ENCODE results near the gene IMMP2L.

IMMP2L gene

DNA sequence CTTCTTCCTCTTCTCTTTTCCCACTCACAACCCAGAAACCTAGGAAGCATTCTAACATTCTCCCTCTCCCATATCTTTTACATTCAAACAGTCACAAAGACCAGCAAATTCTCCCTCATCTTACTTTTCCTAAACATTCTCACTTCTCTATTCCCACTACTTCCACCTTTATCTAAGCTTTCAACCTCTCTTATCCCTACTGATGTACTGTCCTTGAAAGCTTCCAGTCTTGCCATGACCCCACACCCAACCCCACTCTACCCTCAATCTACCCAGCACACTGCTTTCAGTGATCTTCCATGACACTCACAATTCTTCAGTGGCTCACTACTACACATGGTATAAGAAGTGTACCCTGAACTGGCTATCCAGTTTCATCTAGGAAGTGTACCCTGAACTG, 5.3 kb downstream of the IMMP2L start:
- no peak for DNase-seq (ENCODE audit: low spot score)

DNA sequence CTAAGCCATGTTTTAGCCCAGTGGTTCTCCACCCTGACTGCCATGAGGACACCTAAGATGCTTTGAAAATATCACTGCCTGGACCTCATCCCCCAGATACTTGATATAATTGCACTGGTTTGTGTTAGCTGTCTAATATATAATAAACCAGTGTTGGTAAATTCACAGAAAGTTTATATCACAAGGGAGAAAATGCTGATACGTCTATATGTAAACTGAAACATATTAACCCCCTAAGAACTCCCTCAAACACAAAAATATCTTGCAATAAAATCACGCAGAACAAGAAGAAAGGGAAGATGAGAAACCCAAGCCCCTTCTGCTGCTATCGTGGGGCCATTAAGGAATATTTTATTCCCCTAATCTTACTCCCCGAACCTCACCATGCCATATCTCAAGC, 8.2 kb downstream of the IMMP2L start:
- no peak for DNase-seq (ENCODE audit: low spot score)

DNA sequence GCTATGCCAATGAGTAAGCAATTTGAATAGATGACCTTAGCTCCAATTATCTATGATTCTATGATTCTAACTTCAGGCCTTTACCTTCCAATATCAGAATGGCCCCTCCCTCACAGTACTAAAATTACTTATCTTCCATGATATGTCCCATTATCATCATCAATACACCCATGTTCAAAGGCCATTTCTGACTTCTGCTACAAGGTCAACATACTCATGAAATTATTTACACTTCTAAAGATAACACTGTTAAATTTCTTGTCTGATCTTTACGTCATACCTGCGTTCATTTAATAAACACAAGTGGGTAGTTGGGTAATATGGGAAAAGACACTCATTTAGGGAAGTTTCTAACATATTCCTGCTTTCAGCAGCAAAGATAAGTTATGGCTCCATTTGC, 21.2 kb downstream of the IMMP2L start:
- DNase-seq (ENCODE audit: low spot score): no peak

DNA sequence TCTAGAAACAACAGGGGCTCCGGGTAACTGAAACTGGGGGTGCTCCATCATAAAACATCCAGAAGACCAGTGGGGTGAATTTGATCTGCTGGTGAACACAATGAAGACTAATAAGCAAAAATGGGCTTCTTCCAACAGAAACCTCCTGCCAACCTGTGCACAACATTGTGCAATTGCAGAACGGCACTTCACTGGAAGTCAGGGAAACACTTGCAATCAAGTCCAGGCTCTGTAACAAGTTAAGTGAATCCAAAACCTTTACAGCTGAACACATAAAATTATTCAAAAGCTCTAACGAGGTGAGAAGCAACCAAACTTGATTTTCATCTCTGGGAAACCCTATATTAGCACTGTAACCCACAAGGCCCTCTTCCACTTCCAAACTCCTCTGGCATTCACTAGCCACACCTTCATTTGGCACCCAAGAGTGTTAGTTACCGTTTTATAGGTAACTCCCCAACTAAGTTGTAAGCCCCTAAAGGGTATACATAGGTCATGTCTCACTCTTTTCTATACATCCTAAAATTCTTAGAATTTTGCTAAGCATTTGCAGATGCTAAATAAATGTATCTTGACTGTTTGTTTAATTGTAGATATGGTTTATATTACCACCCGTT, 22.0 kb downstream of the IMMP2L start:
- DNase-seq (ENCODE audit: low spot score): no peak

DNA sequence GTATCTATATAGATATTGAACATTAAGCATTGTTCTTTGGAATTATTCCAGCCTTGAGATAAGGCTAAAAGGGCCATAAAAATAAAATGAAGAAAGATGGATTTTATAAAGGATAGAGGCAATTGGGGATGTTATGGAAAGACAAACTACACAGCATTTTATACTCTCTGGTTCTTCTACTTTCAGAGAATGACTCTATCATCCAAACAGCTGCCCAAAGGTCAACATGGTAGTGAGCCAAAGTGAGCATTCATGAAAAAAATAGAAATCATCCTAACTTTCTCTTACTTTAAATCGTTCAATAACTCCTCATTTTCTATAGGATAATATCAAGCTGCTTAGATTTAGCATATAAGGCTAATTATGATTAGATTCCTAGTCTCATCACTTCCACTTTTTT, 25.2 kb downstream of the IMMP2L start:
- DNase-seq (ENCODE audit: low spot score): no peak

DNA sequence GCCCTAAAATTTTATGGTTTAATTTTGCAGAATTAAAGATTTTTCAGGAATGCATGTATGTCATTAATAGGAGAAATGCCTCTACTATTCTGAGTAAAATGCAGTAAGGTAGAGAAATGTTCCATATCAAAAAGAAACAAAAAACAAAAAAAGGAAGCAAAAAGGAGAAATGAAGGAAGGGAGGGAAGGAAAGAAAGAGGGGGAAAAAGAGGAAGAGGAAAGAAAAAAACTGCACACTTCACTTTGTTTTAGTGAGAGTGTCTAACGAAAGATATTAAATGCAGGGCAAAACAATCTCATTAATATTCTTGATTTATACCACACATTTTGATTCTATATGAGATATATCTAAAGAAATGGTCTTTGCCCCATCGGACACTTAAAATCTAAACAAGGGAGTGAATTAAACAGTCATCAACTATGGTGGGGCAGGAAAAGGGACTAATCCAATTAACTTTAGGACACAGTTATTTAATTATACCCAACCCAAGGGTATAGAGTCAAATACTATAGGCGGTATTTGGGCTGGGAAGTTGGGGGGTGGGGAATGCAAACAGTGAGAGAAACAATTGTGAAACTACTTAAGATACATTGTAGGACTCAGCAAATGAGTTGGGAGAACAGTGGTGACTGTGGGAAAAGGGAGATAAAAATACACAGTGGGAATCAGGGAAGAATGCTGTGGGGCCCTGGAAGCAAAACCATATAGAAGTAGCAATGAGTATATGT, 27.0 kb downstream of the IMMP2L start:
- no peak for DNase-seq (ENCODE audit: low spot score)

DNA sequence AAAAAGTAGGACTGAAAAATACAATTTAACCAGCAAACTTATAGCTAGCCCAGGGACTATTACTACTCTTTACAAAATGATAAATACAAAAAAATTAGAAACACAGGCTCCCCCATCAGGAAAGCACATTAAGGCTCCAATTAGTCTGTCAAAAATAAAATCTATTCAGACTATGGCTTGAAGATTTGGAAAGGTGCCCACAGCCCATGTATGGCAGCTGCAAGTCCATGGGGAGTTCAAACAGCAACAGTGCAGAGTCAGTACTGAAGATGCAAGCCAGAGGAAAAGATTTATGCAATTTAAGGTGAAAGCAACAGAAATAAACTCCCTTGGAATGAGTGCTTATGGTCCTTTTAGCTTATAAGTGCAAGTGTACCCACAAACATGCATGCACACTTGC, 29.7 kb downstream of the IMMP2L start:
- DNase-seq (ENCODE audit: low spot score): no peak

DNA sequence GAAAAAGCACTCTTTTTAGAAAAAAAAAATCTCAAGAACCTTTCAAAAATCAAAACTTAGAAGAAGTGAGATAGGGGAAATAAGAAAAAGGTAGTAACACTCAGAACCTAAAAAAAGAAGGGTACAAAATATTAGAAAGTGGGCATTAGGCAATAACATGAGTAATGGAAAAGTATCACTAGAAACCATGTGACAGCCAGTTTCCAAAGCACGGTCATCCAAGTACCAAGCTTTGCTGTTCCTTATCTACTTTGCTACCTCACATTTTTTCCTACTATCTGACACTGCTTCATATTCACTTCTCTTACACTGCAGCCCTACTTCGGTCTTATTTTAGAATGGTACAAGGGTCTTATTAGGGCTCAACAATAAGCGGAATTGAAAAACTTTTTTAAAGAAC, 30.3 kb downstream of the IMMP2L start:
- DNase-seq (ENCODE audit: low spot score): no peak

DNA sequence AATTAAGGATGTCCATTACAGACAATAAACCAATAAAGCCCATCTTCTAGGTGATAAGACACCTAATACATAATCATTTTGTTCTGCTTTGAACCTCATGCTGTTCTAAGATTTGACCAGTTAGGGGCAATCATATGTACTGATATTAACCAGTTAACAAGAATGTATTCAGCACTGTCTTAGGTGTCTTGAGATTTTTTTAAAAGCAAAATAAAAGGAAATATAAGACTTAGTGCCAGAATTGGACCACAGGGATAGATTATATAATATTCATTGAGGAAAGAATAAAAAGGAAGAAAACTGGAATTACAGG, 32.0 kb downstream of the IMMP2L start:
- DNase-seq (ENCODE audit: low spot score): no peak

DNA sequence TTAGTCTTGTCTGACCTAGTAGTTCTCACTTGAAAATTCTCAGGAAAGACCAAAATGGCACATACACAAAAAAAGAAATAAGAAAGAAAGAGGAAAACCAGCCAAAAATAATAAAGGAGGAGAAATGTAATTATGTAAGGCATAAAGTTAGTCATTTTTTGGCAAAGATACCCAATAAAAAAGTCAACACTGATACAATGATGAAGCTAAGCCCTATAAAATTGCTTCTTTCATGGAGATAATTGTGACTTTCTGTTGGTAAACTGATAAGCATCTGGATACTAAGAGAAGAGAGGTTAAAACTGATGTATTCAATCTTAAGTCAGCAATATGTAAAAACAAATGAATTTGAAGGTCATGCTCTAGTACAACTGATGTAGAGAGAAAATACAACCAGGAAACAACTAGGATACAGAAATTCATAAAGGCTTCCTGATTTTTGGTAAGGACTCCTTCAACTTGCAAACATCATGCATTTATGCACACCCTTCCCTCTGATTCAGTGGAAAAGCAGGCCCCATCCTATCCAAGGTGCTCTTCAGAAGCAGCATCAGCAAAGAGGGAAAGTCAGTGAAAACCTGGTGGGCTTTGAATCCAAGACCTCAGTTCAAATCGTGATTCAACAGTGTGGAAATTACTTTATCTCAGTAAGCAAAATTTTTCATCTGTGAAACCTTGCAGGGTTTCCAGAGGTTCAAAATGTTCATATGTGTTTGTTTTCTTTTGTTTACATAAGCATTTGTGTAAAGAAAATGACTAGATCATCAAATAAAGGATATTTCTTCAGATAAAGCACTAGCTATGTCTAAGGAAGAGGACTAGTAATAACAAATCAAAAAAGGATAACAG, 32.6 kb downstream of the IMMP2L start:
- no peak for DNase-seq (ENCODE audit: low spot score)

DNA sequence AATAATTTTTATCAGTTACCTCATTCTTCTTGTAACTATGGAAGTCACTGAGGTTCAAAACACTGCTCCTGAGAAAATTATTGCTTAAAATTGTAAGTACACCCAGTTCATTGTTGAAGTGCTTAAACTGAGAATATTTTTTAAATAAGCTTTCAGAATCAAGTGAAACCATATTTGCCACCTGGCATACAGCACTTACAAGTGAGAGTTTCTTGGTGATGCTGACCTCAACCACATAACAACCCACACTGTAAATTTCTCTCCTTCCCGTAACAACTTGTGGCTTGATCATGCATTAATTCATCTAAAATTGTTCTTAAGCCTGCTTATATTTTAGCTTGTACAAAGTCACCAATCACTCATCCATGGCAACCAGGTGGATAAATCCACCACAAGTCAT, 34.0 kb downstream of the IMMP2L start:
- no peak for DNase-seq (ENCODE audit: low spot score)

DNA sequence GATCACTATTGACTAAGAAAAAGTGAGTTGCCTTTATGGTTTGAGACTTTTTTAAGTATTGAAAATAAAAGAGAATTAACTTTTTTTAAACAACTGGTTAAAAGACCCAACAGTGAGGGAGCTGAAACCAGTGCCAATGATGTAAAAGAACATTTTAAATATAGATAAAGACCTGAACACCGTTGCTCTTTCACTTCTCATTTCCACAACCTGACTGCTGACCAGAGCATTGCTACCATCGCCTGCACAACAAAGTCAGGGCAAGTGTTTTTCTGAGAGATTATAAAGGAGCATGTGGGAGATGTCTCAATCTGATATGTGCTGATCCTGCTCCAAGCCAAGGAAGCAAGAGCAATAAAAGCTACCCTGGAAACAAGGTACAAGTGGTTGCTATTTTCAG, 34.7 kb downstream of the IMMP2L start:
- DNase-seq (ENCODE audit: low spot score): no peak

DNA sequence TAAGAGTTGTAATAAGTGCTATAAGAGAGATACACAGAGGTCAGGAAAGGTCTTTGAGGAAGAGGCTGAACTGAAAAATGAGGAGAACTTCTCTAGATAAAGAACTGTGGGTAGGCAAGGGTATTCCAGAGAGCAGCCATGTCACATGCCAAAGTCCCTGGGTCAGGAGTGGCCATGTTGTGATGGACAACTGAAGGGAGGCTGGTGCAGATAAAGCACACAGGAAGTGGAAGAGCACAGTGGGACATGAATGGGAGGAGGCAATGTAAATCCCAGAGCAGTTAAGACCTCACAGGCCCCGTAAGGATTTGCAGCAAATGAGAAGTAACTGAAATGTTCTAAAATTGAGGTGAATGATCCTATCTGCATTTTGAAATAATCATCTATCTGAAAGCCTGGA, 37.2 kb downstream of the IMMP2L start:
- no peak for DNase-seq (ENCODE audit: low spot score)

DNA sequence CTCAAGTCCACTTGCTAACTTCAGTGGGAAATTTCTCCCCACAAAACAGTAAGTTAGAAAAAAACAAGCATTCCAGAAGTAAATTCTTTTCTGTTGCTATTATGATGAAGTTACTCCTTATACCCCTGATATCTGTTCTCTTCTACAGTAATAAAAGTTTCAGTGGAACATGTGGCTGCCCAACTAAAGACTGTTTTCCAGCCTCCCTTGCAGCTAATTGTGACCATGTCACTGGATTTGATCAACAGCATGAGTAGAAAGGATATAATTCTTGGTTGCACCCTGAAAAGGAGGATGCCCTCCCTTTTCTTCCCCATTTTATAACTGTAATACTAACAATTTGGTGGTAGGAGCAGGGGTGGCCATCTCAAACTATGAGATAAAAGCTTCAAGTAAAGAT, 40.6 kb downstream of the IMMP2L start:
- no peak for DNase-seq (ENCODE audit: low spot score)

DNA sequence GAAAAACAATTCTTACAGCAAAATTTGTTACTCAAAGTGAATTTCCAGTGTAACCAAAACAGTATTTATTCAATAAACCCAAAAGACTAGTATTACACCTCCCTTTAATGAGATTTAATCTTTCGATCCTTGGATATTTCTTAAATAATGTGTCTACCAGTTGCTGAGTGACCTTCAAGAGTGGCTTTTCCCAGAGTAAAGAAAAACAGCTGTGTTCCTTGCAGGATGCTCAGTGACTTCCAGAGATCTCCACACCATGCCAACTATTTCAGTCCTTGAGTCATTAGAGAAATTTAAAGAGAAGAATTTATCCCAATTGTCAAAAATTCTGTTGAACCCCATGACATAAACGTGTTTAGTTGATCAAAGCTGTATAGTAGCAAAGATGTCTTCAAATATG, 44.0 kb downstream of the IMMP2L start:
- DNase-seq (ENCODE audit: low spot score): no peak

DNA sequence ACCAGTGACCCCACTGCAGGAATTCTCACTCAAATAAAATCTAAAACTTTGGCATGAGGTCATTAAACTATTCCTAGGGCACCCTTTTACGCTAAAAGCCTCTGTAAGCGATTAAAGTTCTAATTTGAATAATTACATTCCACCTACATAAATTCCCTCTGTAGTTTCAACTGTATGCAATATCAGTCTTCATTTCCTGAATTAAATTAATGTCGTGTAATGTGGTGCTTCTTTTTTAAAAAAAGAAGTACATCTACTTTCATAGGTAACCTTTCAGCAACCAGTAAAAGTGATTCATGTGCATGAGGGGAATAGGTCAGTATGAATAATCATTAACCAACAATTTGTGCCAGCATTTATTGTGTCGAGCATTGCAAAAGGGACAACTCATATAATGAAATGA, 44.7 kb downstream of the IMMP2L start:
- DNase-seq (ENCODE audit: low spot score): no peak

DNA sequence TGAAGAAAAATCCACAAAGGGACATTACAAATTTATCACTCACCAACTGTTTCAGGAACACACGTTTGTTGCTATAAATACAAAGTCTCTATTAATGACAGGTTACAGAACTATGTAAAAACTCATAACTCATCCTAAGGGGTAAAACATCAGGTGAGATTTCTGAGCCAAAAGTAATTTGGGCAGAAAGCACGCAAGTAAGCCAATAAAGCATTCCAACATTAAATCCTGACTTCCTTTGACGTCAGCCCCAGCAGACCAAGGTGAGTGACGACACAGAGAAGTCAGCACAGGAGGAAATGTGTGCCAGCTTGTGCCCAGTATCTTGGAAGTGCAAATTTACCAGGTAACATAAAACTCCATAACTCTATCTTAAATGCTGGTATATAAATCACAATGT, 45.7 kb downstream of the IMMP2L start:
- DNase-seq (ENCODE audit: low spot score): no peak

DNA sequence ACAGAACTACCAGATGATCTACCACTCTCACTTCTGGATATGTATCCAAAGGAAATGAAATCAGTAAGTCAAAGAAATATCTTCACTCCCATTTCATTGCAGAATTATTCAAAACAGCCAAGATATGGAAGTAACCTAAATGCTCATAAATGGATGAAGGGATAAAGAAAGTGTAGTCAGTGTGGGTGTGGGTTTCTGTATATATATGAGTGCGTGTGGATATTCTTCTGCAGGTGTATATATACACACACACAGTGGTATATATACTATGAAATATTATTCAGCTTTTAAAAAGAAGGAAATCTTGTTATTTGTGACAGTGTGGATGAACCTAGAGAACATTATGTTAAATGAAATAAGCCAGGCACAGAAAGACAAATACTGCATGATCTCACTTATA, 48.7 kb downstream of the IMMP2L start:
- DNase-seq (ENCODE audit: low spot score): no peak

DNA sequence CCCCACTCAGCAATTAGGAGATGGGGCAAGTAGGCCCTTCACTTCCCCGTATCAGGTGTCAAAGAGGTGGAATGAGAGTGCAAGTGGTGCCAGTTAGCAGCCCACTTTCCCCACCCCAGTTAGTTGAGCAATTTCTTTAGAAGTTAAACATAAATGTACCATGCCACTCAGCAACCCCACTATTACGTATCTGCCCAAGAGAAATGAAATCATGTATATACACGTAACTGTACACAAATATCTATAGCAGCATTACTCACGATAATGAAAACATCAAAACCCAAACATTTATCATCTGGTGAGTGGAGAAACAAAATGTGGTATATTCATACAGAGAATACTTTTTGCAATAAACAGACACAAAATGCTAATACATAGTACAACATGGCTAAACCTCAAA, 50.4 kb downstream of the IMMP2L start:
- DNase-seq (ENCODE audit: low spot score): no peak

DNA sequence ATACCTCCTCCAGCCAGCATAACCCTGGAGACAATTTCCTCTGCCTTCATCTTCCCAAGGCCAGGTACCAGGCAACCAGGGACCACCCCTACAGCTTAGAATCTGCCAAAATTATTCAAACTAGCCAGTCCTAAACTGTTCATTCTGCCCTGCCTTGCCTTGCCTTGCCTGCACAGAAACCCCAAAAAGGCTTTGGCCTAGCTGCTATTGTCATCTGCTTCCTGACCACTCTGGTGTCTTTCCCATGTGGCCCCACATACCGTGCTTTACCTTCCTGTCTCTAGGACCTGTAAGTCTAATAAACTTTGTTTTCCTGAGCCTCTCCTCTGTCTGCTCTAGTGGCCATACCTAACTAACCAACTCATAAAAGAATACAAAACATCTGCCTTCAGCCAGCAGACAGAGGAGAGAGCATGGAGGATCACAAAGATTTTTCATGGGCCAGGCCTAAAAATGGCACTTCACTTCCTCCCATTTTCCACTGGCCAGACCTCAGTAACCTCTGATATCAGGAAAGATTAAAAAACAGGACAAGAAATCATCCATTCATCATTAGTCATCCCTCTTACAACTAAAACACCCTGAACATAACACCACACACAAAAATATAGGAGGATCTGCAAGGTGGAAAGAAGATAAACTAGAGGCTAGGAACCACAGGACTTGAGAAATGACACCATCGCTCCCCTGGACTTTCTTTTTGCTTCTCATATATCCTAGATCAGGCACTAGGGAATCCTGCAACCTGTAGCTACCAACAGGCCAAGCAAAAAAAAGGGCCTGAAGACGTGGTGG, 51.5 kb downstream of the IMMP2L start:
- no peak for DNase-seq (ENCODE audit: low spot score)

DNA sequence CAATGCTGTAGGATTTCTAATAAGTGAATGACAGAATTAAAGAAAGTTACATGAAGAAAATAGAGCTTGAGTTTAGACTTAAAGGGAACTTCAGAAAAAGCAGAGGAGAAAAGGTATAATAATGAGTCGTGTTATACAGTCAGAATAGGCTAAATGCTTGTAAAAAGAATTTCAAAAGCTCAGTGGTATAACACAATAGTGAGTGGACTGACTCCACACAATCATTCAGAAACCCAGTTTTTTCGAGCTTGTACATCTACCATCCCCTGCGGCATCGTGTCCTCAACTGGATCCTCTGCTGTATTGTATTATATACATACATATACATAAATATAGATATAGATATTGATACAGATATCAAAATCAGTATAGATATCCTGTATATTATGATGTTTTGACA, 52.2 kb downstream of the IMMP2L start:
- DNase-seq (ENCODE audit: low spot score): no peak

DNA sequence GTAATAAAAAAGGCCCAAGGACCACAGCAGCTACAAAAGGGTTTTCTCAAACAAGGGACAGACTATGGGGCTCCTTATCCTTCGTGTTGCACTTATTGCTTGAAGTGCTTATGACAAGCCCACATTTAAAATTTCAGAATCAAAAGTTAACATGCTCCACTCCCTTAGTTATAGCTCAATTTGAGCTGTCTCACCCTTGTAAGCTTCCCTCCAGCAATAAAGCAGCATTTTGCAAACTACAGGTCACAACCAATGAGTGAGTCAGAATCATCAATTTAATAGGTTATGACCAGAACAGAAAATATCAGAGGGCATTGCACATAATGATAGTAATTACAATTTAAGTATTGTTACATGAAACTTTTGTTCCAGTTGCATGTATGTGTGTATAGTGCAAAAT, 53.0 kb downstream of the IMMP2L start:
- DNase-seq (ENCODE audit: low spot score): no peak

DNA sequence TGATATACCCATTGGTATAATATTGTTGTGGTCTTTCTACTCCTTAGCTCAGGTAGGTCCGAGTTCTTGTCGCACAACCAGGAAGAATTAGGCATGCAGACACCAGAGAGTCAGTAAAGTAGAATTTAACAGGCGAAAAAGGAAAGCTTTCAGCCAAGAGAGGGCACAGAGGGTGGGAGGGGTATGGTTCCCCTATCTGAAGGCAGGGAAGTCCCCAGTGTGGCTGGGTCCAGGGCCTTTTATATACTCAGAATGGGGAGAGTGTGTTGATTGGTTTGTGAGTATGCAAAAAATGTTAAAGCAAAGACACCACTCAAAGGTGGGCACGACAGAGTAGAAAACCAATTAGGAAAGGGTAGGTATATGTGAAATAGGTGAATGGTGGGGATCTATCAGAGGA, 53.9 kb downstream of the IMMP2L start:
- no peak for DNase-seq (ENCODE audit: low spot score)

Measured in CD4-positive, alpha-beta T cell treated with Interleukin-15 for 4 hours (primary cell).